GM12891 (cell line): ENCODE measurements around the gene SLC13A5.

ENCODE experiments used
- DNase-seq: peaks from one replicate; pipeline ENCODE4 v3.0.0; 2011; ENCODE audit warnings: low spot score; ENCODE audit not compliant: insufficient read length
- FAIRE-seq: peaks from 2 replicates; lab custom pipeline; 2011; peaks lifted over from hg19 to GRCh38; lab: Jason Lieb, UNC
- PAX5 ChIP-seq: IDR thresholded peaks from 2 replicates; pipeline ENCODE4 v1.6.1; 2011; ENCODE audit warnings: low read length, moderate library complexity, mild to moderate bottlenecking; ENCODE audit not compliant: insufficient read depth, severe bottlenecking
- POLR2A ChIP-seq: IDR thresholded peaks from 2 replicates; pipeline ENCODE4 v1.6.1; 2011; ENCODE audit warnings: low read depth, low read length, control low read depth
- POLR2AphosphoS5 ChIP-seq: IDR thresholded peaks from 2 replicates; pipeline ENCODE4 v1.6.1; 2011; ENCODE audit warnings: low read depth, low read length, control low read depth
- POU2F2 ChIP-seq: IDR thresholded peaks from 2 replicates; pipeline ENCODE4 v1.6.1; 2011; ENCODE audit warnings: low read depth, mild to moderate bottlenecking, control low read depth, low read length, moderate library complexity
- SPI1 ChIP-seq: IDR thresholded peaks from 2 replicates; pipeline ENCODE4 v1.6.1; 2011; ENCODE audit warnings: low read depth, low read length, control low read depth
- TAF1 ChIP-seq: IDR thresholded peaks from 2 replicates; pipeline ENCODE4 v1.6.1; 2011; ENCODE audit warnings: low read depth, low read length, control low read depth

The SLC13A5 gene

DNA sequence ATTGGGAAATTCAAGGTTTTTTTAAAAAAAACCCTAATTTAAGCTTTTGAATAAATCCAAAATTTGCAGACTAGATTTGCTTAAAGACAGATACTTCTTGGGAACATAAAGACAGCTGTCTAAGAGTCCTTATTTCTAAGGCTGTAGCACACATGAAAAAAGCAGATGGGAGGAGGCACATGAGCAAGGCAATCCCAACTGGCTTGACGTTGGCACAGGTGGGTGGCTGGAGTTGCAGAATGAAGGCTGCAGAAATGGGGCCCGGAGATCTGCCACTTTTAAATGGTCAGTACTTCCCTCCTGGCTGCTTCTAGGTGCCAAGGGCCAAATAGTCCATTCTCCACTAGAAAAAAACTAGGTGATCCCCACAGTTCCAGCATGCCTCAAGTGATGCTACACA, 77.1 kb downstream of the SLC13A5 start:
- no peak for DNase-seq
- TF ChIP-seq POU2F2 = no peak
- no peak for TF ChIP-seq PAX5
- TF ChIP-seq SPI1 = no peak
- TF ChIP-seq POLR2A = no peak
- no peak for TF ChIP-seq POLR2AphosphoS5
- no peak for TF ChIP-seq TAF1
- FAIRE-seq = no peak
